HG03342 (cell line): Measurements from ENCODE around the gene C1orf159.

Experiments used
- ATAC-seq: cut with Tn5 transposase; IDR thresholded peaks from one replicate; pipeline ENCODE4 v1.9.1; 2021; ENCODE audit warnings: mild to moderate bottlenecking, moderate library complexity; ENCODE audit not compliant: unreplicated experiment

C1orf159 gene

DNA sequence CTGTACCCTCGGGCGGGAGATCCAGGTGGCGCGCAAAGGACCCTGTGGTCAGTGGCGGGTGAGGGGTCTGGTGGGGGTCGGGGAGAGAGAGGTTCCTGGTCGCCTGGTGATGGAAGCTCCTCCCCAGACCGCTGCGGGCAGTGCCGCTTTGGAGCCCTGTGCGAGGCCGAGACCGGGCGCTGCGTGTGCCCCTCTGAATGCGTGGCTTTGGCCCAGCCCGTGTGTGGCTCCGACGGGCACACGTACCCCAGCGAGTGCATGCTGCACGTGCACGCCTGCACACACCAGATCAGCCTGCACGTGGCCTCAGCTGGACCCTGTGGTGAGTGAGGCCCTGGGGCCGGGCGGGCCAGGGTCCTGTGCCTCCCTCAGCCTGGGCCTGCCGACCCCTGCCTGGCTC lies 72.5 kb downstream of the C1orf159 start:
- ATAC-seq = no peak

- no peak for ATAC-seq
These were observed 73.1 kb downstream of the C1orf159 start for GRCh38 chr1:1042835-1043234.

- no peak for ATAC-seq
These were observed 74.0 kb downstream of the C1orf159 start for GRCh38 chr1:1041873-1042272.

- peak; percentile 12 for ATAC-seq
These were observed 74.8 kb downstream of the C1orf159 start for GRCh38 chr1:1041092-1041523.

DNA sequence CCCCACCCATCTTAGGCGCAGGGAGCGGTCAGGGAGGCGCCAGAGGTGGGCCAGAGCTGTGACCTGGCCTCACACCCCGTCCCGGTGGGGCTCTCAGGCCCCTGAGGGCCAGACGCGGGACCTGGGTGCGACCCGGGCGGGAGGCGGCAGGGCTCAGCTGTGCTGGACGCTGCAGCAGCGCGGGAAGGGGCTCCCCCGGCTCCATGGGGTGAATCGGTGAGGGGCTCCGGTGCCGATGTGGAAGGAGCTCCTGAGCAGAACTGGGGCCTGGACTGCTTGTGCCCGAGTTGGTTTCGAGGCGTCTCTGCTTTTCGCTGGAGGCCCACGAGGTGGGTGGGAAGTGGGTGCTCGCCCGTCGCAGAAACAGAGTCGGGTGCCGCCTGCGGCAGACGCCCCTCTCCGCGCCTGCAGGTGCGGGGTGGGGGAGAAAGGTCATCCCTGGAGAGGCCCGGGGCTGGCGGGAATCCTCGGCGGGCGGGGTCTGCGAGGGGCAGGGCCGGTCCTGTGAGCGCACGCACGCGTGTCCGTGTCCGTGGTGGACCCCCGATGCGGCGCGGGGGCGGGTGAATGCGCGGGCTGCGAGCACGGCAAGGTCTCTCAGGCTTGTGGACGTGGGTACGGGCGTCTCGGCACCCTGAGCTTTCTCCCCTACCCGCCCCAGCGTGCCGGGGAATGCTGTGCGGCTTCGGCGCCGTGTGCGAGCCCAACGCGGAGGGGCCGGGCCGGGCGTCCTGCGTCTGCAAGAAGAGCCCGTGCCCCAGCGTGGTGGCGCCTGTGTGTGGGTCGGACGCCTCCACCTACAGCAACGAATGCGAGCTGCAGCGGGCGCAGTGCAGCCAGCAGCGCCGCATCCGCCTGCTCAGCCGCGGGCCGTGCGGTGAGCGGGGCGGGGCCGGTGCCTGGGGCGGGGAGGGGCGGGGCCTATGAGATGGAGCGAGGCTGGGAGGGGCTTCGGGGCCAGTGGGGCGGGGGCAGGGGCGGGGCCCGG lies 75.6 kb downstream of the C1orf159 start:
- ATAC-seq = peak; percentile 38

GRCh38 chr1:1039145-1039910 lies 76.6 kb downstream of the C1orf159 start:
- no peak for ATAC-seq

GRCh38 chr1:1038694-1039093 lies 77.2 kb downstream of the C1orf159 start:
- peak; percentile 46 for ATAC-seq

DNA sequence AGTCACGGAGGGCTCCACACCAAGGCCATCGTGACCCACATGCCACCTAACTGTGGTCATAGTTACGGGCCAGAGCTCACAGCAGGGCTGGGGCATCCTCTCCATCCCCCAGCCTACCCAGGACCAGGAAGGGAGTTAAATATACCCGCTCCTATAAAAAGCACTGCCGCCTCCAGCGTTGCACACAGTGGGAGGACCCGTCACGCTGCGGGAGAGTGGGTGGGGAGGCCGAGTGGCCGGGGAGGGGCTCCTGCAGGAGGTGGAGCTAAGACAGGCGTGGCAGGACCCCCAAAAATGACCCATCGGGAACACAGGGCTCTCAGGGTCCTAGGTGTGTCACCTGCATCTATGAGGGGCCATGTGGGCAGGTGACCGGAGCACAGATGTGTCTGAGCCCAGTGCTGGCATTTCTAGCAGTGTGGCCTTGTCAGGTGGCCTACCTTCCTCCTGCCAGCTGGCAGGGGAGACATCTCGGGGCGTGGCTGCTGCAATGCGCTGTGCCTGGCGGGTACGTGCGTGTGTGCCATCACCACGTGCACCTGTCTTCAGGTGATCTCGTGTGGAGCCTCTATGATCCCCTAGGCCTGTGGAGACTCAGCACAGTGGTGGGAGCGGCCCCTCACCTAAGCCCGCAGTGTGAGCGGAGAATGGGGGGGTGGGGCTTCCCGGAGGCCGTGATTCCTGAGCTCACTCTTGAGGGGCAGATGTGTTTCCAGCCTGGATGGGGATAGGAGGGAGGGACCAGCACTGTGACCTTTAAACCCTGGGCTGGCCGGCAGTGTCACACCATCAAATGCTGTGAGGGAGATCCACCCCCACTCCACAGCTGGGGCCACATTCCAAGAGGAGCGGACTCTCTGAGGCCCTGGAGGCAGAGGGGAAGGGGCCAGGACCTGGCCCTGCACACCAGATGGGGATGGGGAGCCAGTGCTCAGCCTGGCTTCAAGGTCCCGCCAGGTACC lies 78.2 kb downstream of the C1orf159 start:
- ATAC-seq = no peak

- ATAC-seq = no peak
These were observed 80.5 kb downstream of the C1orf159 start for GRCh38 chr1:1035291-1035943.

- no peak for ATAC-seq
These were observed 81.5 kb downstream of the C1orf159 start for GRCh38 chr1:1034439-1034781.

DNA sequence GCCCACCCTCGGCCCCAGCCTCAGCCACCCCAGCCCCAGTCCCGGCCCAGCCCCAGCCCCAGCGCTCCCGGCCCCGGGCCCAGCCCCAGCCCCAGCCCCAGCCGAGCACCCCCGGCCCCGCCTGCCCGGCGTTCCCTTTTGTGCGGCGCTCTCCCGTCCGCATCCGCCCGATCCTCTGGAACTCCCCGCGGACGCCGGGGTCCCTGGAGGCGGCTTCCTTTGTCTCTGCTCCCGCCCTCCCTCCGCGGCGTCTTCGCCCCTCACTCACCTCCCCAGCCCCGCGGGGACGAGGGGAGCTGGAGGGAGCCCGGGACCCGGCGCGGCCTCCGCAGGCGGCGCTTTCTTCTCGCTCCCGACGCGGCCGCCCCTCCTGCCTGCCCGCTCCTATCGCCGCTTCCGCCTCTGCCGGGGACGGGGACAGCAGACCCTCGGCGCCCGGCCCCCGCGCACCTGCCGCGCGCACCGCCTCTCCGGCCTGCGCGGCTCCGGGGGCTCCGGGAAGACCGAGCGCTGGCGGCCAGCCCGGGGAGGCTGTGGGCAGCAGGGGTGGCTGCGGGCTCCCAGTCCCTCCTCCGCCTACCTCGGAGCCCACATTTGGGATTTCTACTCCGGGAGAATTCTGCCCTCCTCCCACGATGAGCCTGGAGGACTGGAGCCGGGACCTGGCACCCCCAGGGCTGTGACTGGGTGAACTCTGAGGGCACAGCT lies 82.0 kb downstream of the C1orf159 start:
- ATAC-seq = no peak

DNA sequence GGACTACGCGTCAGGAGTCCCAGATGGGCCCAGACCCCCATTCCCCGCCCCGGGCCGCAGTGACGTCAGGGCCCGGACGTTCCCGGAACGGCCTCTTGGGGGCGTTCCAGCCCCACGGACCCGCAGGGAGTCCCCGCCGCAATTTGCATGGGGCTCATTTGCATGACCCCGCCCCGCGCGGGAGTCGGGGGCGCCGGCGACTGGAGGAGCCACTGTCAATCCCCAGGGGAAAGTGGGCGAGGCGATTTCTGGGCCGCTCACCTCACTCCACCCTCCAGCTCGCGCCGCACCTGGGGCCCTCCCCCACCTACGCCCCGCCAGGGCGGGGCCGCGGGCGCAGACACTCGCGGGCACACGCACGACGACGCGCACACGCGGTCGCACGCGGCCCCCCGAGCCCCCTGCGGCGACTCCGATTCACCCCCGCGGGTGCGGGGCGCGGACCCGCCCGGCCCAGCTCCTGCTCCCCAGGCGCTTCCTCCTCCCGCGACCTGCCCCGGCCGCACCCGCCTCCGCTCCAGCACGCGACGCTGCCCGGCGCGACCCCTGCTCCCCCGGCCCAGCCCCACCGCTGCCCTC lies 82.8 kb downstream of the C1orf159 start:
- ATAC-seq = peak; percentile 72

- no peak for ATAC-seq
These were observed 83.5 kb downstream of the C1orf159 start for GRCh38 chr1:1032424-1032823.
